GM19351 (cell line): ENCODE data around the gene NTM.
A peak's percentile ranks its signal among the peaks of the same experiment; 100 is the strongest.

Experiments
- ATAC-seq: cut with Tn5 transposase; IDR thresholded peaks from one replicate; pipeline ENCODE4 v1.9.1; 2021; ENCODE audit warnings: mild to moderate bottlenecking, moderate library complexity; ENCODE audit not compliant: unreplicated experiment

Gene NTM

DNA sequence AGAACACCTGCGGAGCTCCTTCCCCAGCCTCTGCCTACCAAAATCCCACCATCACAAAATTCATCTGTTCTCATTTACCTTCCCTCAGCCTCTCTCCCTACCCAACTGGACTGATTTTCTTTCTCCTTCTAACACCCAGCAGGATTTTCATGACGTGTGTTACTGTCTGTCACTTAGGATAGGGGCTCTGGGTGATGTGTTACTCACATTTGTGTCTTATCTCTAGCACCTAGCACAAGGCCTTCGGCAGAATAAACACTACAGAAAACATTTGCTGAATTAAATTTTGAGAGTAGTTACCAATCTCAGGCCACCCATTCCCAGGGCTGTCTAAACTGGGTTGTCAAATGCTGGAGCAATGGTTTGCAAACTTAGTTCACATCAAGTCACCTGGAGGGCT, 88.0 kb downstream of the NTM start:
- no peak for ATAC-seq

DNA sequence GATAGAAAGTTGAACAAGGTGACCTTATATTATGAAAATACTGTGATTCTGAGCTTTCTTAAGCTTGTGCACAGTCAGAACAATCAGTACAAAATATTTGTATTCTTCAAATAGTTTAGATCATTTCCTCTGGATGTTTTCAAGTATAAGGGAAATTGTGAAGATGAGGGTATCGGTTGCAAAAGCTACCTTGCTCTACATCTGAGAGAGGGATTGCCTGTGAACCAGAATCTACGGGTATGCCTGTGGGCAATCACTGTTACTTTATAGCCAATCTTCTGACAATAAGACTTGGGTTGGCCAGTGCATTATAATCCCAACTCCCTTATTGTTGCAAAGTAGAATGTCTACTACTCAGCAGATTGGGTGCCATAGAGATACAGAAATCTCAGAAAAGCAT, 90.5 kb downstream of the NTM start:
- ATAC-seq: no peak

DNA sequence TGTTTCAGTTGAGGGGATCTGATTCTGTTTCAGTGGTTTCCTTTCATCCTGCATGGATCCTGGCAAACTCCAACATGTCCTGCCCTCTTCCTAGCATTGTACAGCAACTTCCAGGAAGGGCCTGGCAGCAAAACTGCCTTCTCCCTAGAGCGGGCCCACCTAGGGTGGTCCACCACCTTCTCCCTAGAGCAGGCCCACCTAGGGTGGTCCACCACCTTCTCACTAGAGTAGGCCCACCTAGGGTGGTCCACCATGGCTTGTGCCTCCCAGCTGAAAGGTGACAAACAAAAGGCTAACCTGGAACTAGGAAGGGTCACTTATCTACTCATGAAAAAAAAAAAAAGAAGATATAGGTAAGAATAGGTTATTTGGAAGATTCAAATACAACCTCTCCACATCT, 92.2 kb downstream of the NTM start:
- ATAC-seq: no peak

DNA sequence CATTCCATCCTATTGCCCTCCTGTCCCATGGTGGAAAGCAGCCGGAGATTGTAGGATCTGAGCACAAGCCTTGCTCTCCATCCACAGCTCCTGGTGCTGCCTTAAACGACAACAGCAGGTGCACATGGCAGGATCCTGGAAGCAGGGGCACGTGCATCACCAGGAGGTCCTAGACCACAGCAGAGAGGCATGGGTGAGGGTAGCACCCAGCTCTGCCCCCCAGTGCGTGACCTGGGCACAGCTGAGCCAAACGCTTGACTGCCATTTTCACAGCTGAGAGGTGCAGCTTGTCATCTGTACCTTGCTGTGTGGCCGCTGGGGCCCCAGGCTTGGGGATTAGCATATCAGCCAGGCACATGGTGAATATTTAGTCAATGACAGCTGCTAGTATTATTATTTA, 92.7 kb downstream of the NTM start:
- ATAC-seq: no peak

DNA sequence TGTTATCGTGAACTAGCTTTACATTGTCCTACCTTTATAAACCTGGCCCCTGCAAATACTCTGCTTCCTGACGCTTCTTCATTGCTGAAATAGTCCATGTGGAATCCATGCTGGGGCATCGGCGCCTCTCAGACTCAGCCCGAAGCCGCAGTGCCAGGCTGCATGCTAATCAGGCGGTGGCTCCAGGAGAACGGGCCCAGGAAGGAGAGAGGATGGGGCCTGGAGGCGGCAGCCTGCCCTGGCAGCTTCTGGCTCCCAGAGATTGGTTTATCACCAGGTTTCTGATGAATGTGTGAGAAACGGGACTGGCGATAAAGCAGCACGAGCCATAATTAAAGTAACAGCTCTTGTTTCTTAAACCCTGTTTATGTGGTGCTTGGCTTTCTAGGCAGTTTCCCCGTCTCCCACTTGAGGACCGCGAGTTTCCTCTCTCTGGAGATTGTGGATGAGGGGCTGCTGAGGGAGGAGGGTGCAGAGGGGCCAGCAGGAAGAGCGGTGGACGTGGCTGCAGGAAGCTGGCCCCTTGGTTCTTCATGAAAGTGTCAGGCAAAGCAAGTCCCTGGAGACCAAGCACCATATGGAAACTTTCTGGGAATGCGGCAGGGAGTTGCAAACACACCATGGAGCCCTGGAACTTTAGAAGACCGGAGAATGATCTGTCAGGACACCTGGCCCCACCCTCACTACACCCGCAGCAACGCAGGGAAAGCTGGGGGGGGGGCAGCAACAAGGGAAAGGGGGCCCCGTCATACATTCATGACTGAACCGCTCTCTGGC, 93.4 kb downstream of the NTM start:
- ATAC-seq: no peak

DNA sequence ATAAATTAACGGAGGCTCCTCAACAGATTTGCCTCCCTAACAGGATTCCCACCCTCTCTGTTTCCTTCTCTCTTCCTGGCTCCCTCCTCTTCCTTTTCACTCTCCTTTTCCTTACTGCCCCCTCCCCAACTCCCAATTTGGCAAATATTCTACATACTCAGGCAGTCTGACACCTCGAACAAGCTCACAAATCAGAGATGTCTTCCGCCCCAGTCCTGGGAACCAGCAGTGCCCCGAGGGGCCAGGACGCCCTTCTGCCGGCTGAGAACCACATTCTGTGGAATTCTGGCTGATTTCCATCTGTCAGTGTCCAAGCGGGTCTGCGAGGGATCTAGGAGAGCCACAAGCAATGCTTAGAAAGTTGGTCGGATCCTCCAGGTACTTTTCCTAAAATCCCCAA, 94.0 kb downstream of the NTM start:
- ATAC-seq: no peak

DNA sequence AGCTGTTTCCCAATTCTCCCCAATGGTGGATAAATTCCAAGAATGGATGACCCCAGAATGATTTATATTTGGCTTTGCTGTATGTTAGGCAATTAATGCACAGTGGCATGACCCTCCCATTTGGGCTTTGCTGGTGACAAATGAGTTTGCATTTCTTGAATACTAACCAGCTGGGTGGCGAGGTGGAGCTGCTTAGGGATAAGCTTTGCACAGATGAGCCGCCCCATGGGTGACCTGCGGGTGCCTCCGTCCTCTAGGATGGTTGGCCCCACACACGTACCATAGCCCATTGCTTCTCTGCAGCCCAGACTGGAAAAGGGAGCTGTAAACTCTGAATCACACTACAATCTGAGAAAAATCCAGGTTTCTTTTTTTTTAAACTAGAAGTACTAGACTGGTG, 94.6 kb downstream of the NTM start:
- no peak for ATAC-seq

DNA sequence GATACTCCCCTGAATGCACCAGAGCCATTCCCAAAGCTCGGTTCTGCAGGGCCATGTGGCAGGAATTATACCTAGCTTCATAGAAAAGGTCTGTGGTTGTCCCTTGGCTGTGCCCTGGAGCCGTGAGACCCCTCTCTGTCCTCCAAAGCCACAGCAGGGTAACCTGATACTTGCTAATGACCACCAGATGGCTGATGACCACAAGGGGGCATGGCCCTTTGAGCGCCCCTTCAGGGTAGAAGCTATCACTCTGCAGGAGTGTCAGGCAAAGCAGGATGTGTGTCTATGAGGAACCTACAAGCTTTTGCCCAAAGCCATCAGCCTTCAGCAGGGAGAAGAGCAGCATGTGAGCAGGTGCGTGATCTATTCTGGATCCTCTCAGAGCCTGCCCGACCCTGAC, 95.3 kb downstream of the NTM start:
- no peak for ATAC-seq

DNA sequence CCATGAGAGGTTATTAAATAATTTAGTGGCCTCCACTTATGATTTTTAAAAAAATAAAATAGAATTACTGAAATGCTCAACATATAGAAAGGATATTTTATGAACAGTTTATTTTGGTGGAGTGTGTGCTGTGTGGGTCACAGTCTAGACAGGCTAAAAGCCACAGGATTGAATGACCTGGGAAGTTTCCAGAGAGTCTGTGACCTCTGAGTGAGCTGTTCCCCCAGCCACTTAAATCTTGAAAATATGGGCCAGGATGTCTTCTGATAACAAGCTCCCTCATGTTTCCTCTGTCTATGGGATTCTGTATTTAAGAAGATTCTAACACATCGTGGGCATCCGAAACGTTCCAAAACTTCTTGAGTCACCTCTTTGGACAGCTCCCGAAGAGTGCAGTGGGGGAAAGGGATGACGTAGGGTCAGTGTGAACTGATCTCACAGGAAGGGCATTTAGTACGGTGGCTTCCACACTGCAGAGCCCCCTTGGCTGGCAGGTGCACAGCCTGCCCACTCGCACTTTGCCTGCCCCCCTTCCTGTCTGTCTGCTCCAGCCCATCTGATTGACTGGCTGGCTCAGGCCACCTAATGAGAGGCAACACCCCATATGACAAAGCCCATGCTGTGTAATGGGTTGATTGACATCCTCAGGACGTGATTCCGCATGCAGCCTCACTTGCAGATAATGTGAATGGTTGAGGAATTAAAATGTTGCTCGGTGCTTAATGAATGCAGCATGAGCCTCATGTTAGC, 97.4 kb downstream of the NTM start:
- ATAC-seq: no peak

DNA sequence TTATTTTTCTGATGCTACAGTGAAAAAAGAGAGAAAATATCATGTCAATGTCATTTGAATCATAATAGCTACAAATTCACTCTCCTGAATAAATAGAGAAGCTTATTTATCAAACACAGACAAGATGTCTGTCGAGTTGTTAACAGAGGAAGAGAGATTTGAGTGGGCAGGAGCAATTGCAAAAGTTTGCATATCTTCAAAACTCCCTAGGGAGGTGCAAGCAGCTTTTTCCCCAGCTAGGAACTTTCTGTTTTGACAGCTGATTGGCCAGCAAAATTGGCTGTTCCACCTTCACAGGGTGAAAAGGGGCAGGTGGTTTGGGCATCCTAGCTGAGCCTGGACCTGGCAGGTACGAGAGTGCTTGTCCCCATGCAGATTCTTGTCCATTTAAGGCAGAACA, 98.2 kb downstream of the NTM start:
- no peak for ATAC-seq

DNA sequence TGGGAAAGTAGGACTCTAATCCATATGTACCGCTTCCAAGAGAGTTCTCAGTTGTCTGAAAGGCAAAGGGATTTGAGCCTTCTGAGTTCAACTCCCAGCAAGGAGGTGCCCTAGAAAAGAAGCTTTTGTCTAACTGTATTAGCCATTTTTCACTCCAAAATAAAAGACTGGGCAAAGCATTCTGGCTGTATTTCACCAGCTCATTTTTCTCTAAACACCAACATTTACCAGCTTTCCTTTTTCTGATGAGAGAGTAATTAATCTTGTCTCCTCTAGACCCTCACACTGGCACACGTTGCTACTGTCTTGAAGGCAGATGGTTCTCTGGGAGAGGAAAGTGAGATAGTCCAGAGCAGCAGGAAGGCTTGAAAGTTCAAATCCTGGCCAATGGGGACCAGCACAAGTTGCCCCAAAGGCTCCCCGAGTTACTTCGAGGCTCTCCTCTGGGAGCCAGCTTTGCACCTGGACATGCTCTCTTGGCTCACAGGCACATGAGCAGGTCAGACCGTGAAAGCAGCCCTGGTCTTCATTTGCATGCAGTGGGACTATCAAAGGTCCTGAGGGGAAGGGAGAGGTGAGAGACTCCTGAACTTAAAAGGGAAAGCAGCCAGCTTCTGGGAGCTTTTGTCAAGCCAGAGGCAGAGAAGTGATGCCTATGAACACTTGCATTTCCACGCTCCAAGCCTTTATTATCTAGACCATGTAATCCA, 100.0 kb downstream of the NTM start:
- ATAC-seq: no peak

DNA sequence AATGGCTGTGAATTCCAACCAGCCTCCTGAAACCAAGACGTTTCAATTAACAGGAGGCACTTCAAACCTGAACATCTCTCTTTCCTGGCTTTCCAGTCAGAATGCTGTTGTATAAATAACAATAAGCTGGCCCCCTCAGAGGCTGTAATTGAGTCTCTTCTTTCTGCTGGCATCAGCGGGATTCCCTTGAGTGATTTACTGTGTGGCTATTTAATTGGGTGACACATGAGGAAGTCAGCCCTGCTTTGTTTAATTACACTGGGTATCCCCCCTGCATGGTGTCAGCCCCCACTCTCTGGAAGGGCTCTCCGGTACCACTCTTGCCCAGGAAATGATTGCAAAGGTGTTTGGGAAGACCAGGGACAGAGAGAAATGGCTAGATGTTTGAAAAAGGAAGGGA, 101.6 kb downstream of the NTM start:
- ATAC-seq: no peak

DNA sequence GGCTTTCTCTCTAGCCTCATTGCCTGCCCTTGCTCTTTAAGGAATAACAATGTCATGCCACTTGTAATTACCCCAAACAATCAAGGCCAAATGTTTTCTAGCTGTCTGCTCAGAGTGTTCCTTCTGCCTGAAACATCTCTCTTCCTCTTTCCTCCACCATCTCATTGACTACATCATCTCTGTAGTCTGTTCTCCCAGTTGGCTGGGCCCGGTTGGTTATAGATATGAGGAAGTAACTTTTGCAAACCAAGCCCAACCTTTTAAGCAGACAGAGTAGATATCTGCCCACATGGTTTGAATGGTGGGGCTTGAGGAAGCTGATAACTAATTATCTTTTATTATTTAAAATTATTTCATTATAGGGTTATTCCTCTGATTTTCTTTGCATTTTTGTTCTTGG, 104.5 kb downstream of the NTM start:
- peak; percentile 60 for ATAC-seq

DNA sequence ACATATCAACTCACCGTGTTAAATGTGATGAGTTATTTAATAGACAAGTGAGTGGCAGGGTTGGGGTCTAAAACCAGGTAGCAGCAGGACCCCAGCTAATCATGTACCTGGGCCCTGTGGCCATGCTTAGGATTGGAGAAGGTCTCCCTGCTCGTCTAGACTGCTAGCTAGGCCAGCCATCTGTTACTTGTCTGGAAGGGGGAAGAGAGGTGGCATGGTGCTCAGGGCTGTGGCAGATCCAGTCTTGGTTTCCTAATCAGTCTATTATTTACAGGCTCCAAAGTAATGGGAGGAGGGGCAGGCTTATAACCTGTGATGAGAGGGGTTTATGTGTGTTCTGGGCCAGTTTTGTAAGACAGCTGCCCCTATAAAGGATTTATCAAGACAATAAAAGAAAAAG, 105.9 kb downstream of the NTM start:
- ATAC-seq: no peak

DNA sequence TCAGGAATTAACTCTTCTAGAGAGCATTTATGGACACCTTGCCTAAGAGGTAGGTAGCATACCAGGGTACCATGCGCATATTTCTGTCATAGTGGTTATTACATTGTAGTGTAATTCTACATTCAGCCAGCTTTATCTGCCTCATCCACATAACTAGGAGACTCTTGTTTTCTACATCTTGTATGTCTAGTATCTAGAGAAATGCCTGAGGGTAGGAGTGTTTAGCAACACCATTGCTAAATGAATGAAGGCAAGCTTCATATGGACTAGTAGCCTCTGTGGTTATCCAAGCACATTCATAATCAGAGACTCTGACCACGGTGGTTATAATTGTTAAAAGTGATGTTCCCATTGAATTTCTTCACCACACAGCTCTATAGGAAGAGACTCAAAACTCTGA, 107.9 kb downstream of the NTM start:
- no peak for ATAC-seq

DNA sequence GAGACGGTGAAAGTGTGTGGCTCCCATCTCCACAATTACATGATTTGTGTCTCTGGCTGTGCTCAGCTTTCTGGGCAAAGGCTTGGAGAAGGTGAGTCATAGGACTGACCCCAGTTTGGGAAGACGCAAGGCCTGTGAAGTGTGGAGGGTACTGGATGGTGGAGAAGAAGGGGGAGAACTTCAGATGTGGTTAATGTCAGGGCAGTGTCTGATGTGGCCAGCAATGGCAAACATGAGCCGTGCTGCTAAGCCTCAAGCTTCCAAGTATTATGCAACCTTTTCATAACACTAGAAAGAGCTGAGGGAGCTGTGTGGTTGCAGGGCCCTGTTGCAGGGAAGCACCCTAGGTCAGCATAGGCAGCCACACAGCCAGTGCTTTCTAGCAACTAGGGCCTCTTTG, 110.9 kb downstream of the NTM start:
- ATAC-seq: no peak

DNA sequence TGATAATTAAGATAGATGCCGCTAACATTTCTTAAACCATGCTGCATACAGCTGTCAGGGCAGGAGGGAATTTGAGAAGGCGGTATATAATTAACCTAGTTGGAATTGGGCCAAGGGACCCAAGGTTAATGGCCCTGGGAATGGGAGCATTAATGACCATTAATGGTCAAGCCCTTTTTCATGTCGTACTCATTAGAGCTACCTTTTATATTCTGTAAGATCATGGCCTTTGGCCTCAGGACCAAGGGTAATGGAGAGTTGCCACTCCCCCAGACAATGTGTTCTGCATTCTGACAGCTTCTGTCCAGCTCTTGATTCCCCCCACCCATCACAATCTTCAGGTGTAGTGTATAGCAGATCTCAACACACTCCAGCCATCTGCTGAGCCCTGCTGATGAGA, 111.6 kb downstream of the NTM start:
- ATAC-seq: no peak

DNA sequence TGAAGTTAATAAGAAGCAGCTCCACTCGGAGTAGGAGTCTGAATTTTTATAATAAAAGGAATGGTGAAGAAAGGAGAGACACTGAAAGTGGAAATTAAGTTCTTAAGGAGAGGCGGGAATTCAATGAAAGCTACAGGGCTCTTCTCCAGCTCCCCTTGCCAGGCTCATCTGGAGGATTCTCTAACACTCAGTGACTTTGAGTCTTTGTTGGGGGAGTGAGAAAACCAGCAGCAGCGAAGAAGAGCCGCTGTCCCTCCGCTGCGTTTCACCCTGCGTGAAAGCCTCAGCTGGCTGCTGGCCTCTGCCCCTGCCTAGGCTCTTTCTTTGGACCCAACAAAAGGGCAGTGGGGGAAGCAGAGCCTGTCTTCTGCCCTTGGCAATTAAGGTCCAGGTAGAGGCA, 113.0 kb downstream of the NTM start:
- no peak for ATAC-seq

DNA sequence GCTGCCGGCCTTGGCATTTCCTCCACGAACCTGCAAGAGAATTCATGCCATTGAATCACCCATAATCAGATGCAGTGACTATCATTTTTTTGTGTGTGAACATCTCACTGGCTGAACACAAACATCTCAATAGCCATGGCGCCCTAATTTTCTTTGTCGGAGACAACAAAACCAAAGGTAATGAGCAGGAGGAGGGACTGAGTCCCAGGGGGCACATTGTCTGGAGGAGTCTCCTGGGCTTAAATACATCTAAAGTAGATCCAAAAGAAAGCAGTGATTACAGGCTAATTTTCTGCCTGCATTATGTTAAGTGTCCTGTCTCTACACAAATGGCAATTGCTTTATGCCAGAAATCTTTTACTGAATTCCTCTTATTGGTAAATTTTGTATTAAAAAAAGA, 113.5 kb downstream of the NTM start:
- ATAC-seq: no peak

DNA sequence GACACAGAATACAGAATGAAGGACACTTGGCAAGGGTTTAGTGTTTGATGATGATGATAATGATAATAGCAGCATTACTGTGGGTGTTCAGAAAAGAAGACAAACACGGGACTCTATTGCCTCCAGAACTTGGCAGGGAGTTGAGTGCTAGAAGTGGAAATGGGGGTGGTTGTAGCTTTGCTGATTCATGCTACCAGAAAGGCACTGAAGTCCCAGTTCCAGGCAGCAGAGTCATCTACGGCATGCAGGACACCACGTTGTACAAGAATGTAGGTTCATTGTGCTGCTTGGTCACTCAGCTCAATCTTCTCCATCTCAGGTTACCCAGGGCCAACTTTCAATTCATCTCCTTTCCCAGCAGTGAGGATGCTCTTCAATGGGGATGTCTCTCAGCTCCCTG, 115.7 kb downstream of the NTM start:
- no peak for ATAC-seq

DNA sequence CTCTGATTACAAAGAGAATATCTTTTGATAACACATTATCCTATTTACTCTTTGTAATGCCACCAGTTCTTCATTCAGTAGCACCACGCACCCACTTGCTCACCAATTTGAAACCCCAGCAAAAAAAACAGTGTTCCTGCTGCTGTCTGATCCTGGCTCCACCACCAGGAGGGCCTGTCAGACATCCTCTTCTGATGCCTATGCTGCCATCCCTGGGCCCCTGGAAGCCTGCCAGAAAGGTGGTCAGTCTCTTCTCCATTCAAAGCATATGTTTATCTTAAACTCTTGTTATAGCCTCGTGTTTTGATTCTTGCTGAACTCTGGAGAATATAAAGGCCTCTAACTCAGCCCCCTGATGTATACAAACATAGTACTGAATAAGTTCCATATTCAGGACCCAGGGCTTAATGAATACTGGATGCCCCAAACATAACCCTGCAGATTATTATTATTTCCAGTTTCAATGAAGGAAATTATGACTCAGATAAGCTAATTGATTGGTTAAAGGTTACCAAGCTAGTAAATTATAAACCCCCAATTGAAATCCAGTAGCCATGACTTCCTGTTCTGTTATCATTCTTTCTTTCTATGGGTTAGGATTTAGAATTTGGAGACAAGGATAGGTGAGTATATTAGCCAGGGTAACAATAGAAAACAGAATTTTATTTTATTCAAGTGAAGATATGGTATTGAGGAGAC, 116.7 kb downstream of the NTM start:
- ATAC-seq: no peak
